ENCODE results near the gene LETMD1.
A peak's percentile ranks its signal among the peaks of the same experiment; 100 is the strongest.
"Not testable (repeated sequence)": the region's sequence is repeated elsewhere in the genome, so short reads cannot be mapped to it uniquely, and the experiment has no call there.

The LETMD1 gene

DNA sequence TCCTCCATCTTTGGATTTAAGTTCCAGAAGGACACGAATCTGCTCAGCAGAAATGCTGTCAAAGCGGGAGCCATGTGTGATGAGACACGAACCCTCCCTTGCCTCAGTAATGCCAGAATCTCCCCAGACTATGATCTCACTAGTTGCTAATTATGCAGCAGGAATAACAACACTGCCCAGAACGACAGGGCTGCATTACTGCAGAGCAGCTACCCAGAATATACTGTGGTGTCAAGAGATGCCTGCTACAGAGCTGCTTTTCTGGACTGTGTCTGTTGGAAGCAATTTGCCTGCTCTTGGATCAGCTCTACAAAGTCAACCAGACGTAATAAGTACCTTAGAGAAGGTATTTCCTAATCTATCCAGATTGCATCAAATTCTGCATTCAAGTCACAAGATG is 29.8 kb downstream of the LETMD1 start:
- DNase-seq (ENCODE audit: low read depth, low spot score) = no peak

DNA sequence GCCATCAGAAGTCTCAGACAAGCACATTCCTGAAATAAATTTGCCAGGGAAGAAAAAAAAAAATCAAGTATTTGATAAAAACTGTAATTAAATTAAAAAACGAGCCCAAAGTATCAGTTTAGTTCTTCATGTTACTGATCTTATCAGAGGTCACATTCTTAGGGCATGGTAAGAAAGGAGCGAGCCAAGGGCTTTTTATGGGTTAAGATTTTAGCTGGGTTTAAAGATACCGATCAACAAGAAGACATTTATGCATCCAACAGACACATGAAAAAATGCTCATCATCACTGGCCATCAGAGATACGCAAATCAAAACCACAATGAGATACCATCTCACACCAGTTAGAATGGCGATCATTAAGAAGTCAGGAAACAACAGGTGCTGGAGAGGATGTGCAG is 30.2 kb downstream of the LETMD1 start:
- DNase-seq (ENCODE audit: low read depth, low spot score) = not testable (repeated sequence)

DNA sequence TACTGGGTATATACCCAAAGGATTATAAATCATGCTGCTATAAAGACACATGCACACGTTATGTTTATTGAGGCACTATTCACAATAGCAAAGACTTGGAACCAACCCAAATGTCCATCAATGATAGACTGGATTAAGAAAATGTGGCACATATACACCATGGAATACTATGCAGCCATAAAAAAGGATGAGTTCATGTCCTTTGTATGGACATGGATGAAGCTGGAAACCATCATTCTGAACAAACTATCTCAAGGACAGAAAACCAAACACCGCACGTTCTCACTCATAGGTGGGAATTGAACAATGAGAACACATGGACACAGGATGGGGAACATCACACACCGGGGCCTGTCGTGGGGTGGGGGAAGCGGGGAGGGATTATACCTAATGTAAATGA is 30.7 kb downstream of the LETMD1 start:
- not testable (repeated sequence) for DNase-seq (ENCODE audit: low read depth, low spot score)

DNA sequence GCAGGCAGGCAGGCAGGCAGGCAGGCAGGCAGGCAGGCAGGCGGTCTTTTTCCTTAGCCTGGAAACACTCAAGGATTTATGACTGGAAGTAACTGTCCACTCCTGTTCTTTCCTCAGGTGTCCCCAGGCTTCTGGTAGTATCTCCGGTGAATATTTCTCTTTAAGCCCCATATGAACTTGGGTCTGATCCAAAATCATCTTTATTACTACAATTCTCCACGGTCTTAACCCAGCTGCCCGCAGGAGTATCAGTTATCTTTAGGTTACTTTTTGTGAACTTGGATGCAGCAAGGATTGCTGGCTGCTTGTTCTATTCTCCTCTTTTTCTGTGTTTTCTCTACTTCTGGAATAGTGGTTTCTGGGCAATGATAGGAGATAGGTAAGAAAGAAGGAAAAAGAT is 32.0 kb downstream of the LETMD1 start:
- no peak for DNase-seq (ENCODE audit: low read depth, low spot score)

DNA sequence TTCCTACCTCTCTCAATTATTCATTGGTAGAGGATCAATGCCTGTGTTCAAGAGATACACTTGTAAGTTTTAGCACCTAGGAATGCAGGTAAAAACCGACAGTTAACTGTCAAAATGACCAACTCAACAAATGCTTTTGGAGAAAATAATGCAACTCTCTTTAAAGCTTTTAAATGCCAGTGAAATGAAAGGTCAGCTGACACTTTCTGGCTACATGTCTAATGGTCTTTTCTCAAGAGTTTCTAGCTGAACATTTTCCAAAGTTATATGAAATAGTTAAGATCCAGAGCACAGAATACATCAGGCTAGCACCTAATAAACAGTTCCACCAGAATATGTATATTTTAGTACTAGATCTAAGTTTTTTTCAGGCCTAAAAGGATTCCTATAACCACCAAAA is 33.3 kb downstream of the LETMD1 start:
- no peak for DNase-seq (ENCODE audit: low read depth, low spot score)

DNA sequence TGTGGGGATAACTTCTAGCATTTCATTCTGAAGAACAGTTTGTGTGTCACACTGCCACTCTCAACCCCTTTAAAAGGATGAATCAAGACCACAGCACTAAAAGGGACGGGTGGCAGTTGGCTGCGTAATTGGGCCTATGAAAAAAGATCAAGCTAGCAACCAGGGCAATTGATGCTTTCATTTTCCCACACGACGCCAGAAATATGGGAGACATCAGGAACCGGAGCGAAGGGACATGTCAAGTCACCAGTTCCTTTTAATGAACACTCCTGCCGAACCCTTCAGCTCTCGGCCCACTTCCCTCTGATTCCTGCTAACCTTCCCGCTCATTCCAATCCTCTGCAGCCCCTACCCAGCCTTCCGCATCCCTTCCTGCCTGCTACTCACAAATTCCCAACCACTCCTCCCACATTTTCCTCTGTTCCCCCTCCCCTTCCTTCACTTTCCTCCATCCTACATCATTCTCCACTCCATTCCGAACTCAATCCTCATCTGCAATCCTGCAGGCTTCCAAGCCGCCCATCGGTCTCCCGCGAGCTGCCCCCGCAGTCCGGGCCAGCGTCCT is 34.5 kb downstream of the LETMD1 start:
- no peak for DNase-seq (ENCODE audit: low read depth, low spot score)

DNA sequence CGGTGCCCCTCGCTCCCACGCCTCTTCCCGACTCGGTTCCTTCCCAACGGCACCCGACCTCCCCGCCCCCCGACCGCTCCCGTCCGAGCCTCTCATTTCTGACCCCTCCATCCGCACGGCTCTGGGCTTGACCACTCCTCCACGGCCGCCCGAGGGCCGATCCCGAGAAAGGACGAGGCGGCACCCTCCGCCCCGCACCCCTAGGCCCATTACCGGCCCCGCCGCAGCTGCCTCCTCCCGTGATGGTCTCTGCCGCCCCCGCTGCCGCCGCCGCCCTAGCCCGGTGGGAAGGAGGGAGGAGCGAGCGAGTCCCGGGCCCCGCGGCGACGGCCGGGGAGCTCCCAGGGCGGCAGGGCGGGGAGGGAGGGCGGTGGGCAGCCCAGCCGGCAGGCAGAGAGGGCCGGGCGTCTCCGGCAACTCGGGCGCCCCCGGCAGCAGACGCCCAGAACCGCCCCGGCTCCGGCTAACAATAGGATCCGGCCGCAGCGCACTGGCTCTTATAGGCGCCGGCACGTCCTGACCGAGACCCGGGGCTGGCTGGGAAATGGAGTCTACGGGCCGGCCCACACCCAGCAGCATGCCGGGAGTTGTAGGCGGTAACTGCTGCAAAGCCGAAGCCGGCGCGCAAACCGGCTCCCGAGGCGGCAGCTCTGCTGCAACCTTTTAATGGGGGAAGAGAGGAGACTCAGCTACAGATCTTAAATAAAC is 35.2 kb downstream of the LETMD1 start, which contains the start of gene CSRNP2:
CSRNP2 (minus strand) TSS at position 471 of the 708 bp plus-strand sequence. CDS start 7,035 bp downstream, outside the sequence.
- DNase-seq (ENCODE audit: low read depth, low spot score) = peak; percentile 82

DNA sequence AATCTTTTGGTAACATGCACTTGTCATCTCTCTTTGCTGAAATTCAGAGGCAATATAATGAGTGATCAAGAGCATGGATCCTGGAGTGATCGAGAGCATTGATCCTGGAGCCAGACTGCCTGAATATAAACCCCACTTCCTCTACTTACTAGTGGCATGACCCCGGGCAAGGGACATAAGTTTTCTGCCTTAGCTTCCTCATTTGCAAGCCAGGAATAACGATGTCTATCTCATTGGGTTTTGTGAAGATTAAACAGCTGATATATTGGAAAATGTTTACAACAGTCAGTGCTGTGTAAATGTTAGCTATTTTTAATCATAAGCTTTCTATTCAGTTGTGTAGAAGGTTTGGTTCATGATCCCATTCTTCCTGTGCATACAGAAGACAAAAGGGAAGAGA is 37.6 kb downstream of the LETMD1 start:
- no peak for DNase-seq (ENCODE audit: low read depth, low spot score)

DNA sequence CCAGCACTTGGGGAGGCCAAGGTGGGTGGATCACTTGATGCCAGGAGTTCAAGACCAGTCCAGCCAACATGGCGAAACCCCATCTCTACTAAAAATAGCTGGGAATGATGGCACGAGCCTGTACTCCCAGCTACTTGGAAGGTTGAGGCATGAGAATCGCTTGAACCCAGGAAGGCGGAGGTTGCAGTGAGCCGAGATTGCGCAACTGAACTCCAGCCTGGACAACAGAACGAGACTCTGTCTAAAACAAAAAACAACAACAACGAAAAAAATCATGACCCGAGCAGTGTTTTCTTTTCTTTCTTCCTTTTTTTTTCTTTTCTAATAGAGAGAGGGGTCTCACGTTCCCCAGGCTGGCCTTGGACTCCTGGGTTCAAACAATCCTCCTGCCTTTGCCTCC is 38.8 kb downstream of the LETMD1 start:
- no peak for DNase-seq (ENCODE audit: low read depth, low spot score)

DNA sequence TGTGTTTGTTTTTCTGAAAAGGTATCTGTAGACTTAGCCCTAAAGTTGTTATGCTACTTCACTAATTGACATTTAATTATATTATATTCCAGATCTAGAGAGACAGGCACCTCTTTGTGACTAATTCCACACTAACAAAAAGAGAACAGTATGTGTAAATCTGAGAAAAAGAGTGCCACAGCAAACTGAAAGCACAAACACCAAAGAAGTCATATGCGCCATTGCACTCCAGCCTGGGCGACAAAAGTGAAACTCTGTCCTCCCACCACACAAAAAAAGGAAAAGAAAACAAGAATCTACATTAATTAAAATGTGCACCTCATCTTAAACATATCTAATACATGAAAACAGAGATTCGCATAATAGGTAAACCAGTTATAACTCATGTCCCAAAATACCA is 39.7 kb downstream of the LETMD1 start:
- DNase-seq (ENCODE audit: low read depth, low spot score) = no peak

DNA sequence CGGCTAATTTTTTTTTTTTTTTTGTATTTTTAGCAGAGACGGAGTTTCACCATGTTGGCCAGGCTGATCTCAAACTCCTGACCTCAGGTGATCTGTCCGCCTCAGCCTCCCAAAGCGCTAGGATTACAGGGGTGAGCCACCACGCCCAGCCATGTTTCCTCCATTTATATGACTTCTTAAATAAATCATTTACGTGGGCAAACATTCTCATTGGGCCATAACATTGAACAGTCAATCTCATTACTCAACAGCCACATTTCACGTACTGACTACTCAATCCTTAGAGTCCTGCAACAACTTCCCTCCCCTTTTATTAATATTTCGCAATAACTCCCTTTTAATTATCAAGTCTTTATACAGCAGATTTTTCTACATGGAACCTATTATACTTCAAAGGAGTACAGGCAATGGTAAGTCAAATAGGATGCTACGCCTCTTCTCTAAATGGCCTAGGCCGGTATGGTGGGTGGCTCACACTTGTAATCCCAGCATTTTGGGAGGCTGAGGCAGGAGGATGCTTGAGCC is 42.6 kb downstream of the LETMD1 start:
- no peak for DNase-seq (ENCODE audit: low read depth, low spot score)

DNA sequence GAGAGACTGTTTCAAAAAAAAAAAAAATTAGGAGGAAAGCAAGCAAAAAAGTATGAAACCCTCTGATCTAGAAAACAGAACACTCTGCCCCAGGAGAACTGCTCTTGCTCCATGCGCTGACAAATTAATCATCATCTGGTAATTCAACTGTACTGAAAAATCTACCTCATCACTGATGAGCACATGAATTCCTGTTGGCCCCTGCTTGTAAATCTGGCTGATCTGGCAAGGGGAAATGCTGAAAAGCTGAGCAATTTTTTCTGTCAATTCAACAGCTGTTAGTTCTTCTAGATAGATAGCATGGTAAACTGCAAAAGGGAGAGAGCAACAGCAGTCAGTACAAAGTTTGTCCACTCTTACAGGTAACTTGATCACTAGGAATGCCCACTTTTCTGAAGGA is 50.5 kb downstream of the LETMD1 start:
- no peak for DNase-seq (ENCODE audit: low read depth, low spot score)

DNA sequence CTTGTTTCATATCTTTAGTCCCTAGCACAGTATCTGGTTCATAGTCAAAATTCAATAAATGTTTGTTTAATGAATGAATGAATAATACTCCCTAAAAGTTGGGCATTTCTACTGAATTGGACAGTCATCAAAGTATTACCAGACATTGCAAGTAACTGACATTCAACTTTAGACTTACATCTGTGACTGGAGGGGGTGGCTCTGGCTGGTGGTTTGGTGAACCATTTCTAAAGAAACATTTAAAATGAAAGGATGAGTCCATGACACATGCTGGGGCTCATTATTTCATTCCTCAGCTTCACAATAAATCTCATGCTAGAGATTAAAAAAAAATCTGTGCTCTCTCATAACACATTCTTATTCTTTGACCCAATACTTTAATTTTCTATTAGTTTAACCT is 55.9 kb downstream of the LETMD1 start:
- DNase-seq (ENCODE audit: low read depth, low spot score) = no peak

DNA sequence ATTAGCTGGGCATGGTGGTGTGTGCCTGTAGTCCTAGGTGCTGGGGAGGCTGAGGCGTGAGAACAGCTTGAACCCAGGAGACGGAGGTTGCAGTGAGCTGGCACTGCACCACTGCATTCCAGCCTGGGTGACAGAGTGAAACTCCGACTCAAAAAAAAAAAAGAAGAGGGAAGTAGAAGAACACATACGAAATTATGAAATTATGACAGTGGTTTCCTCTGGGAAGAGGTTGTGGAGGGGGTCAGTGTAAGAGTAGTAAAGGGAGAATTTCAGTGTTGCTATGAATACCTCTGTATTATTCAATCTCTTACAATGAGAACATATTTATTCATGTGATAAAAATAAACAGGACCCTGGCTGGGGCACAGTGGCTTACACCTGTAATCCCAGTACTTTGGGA is 60.0 kb downstream of the LETMD1 start:
- no peak for DNase-seq (ENCODE audit: low read depth, low spot score)
